ENCODE measurements around the gene HPCAL4.

HPCAL4 gene

DNA sequence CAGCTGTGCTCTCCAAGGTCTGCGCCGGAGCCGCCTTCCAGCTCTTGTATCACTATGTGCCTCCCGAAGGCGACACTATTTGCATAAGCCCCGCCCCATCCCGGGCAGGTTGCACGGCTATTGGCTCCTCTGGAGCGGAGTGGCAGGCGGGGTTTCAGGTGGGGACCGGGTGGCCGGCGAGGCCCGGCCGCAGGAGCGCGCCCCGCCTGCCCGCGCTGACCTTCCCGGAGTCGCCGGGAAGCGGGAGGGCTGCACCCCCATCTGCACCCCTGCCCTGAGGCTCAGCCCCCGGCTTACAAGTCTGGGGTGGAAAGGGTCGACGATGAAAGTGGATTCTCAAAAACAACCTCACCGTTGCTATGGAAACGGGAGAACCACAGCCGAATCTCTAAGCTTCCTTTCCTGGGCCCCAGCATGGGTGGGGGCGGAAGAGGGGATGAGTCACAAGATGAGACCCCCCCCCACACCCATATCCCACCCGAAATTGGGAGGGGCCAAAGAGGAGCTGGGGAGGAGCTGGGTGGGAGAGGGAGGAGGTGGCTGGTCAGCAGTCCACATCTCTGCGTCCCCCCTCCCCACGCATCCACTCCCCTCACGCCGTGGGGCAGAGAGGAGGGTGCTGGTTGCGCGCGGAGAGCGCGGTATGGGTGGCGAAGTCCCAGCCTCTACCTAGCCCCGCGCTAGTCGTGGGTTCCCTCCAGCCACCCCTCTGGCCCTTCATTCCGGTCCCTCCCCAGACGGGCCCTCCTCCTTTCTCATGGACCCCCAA lies at the start of gene HPCAL4:
Gene HPCAL4, minus strand, starts transcription at position 51 of the 769 bp plus-strand sequence. CDS start 6,830 bp downstream, outside the sequence.
- DNase-seq, result peak; percentile 91

GRCh38 chr1:39738622-39739366 lies 47.6 kb upstream of the HPCAL4 start, which contains the start of gene PPIE:
PPIE (plus strand) TSS chr1:39738882; CDS start chr1:39738901, 19 bp downstream.
- DNase-seq, result peak; percentile 91

GRCh38 chr1:39737546-39738169 lies 46.4 kb upstream of the HPCAL4 start:
- DNase-seq, result no peak

- DNase-seq, result no peak
Observed at GRCh38 chr1:39735731-39736130, 44.5 kb upstream of the HPCAL4 start.

DNA sequence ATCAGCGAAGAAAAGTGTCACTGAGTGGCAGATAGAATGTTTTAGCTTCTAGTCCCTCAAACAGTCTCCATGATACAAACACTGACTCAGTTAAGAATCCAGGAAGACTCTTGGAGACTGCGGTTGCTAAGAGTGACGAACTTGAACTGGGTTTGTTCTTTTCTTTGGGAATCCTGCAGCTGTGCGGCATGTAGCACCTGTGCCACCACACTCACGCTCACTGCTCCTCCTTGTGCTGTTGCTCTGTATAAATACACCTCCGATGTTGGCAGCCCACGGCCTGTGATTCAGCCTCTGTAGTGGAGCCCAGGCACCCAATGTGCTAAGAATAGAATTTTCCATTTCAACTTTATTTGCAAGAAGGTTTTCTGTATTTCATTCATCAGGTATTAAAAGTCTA lies 41.9 kb upstream of the HPCAL4 start:
- no peak for DNase-seq

- no peak for DNase-seq
Observed at GRCh38 chr1:39732730-39733129, 41.5 kb upstream of the HPCAL4 start.

GRCh38 chr1:39729842-39730241 lies 38.6 kb upstream of the HPCAL4 start:
- DNase-seq, result no peak

- DNase-seq, result no peak
Observed at GRCh38 chr1:39729030-39729429, 37.8 kb upstream of the HPCAL4 start.

GRCh38 chr1:39727932-39728317 lies 36.7 kb upstream of the HPCAL4 start:
- no peak for DNase-seq

DNA sequence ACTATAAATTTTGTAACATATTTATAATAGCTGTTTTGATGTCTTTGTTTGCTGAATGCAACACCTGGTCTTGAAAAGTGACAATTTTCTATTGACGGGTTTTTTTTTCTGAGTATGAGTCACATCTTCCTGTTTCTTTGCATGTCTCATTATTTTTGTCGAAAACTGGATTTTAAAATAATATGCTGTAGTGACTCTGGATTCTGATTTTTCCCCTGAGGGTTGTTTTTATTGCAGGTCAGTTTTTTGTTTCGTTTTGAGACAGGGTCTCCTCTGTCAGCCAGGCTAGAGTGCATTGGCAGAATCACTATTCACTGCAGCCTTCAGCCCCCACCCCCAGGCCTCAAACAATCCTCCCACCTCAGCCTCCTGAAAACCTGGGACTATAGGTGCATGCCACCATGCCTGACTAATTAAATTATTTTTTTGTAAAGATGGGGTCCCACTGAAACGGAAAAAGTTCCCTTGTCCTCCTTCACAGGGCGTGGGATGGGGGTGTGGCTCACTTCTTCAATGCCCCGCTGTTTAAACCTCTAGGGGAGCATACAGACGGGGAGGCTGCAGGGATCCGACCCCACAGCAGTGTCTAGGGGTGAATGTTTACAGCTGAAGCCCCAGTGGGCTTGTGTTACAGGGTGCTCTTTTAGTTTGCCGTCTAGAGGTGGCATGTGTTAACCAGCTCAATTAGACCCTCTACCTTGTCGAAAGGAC lies 36.1 kb upstream of the HPCAL4 start:
- no peak for DNase-seq

GRCh38 chr1:39726600-39726999 lies 35.4 kb upstream of the HPCAL4 start:
- DNase-seq, result no peak

GRCh38 chr1:39722495-39722894 lies 31.3 kb upstream of the HPCAL4 start:
- no peak for DNase-seq

DNA sequence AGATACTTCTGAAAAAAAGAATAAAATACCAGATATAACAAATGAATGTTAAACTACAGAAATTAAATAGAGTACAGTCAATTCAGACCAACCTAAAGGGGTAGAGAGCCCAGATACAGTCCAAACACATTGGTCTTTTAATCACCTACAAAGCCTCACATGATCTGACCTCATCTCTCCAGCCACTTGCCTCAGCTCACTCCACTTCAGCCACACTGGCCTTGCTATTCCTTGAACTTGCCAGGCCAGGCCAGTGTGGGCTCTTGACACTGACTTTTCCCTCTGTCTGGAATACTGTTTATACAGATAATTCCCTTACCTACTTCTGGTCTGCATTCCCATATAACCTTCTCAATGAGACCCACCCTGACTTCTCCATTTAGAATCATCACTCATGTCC lies 30.4 kb upstream of the HPCAL4 start:
- no peak for DNase-seq

GRCh38 chr1:39720094-39720999 lies 29.1 kb upstream of the HPCAL4 start:
- DNase-seq, result peak; percentile 63

DNA sequence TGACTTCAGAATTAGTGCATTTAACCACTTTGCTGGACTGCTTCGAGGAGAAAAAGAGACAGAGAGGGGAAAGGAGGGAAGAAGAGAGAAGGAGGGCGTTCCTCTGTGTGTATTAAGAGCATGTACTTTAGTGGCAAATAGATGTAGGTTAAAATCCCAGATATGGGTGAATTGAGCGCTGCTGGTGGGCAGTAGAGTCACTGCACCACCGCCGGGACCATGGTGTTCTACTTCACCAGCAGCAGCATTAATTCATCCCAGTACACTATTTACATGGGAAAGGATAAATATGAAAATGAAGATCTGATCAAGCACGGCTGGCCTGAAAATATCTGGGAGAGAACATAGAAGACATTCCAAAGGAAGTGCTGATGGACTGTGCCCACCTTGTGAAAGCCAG lies 26.6 kb upstream of the HPCAL4 start:
- no peak for DNase-seq

- no peak for DNase-seq
Observed at GRCh38 chr1:39713557-39713956, 22.3 kb upstream of the HPCAL4 start.

DNA sequence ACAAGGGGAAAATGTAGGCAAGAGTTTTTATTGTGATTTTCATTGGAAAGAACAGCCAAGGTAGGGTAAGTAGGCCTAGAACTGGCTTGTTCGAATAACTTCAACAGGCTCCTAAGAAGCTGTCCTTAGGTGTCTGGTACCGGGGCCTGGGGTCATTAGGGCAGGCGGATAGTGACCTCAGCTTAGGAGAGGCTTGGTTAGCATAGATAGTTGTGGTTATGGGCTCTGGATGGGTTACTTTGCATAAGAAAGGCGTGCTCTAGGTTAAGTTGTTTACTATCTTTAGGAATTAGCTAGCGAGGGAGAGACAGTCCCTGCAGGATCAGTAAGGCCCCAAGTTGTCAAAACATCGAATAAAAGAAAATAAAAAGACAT lies 20.7 kb upstream of the HPCAL4 start:
- DNase-seq, result no peak

DNA sequence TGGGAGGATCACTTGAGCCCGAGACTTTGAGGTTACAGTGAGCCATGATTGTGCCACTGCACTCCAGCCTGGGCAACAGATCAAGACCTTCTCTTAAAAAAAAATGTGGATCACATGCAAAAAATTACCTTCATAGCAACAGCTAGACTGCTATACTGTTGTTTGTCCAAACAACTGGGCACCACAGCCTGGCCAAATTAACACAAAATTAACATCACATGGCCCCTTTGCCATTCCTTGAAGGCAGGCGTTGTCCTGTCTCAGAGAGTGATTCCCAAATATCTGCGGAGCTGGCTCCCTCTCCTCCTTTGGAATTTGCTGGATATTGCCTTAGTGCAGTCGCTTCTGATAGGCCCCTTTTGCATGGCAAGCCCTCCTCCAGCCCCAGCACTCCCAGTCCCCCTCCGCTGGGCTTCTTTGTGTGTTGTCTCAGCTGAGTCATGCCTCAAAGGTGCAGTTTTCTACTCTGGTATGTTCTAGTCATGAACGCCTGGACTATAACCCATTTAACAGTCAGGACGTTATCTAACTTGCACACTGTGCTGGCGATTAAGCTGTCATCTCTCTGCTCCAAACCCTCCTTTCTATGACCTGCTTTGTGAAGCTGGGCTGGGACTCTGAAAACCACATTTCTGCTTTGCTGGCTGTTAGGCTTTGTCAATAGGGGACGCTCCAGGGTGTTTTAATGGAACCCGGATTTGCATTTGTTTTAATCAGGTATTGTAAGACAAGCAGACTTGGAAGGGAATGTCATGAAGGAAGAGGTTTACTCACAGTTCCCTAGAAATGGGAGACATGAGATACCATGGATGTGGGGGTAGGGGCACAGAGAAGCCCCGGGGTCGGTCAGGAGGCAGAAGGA lies 20.1 kb upstream of the HPCAL4 start:
- no peak for DNase-seq

- DNase-seq, result no peak
Observed at GRCh38 chr1:39707506-39707905, 16.3 kb upstream of the HPCAL4 start.

DNA sequence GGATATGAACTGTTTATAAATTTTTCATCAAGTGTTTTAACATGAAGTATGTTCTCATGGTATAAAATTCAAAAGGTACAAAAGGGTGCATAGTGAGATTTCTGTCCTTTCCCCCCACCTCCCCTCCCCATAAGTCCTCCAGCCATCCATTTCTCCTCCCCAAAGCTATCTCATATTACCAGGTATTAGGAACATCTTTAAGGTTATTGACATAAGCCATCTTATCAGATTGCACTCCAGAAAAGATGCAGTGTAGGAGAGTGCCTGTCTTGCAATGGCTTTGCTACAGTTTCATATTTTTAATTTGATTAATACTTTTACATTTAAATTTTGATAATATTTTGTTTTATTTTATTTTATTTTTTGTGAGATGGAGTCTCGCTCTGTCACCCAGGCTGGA lies 13.5 kb upstream of the HPCAL4 start:
- DNase-seq, result no peak

- DNase-seq, result peak; percentile 50
Observed at GRCh38 chr1:39701049-39701439, 9.8 kb upstream of the HPCAL4 start.

All from NCI-H1105 (cell line).